ENCODE measurements around the gene ARHGEF10L. TPM values are rescaled to one million over a fixed set of nuclear protein-coding genes. Genes with fewer than 3 reads are reported as not detected.

Gene ARHGEF10L
- polyA plus RNA-seq, 4 donors = 38.5 to 60.9 (median 48.7) TPM

DNA sequence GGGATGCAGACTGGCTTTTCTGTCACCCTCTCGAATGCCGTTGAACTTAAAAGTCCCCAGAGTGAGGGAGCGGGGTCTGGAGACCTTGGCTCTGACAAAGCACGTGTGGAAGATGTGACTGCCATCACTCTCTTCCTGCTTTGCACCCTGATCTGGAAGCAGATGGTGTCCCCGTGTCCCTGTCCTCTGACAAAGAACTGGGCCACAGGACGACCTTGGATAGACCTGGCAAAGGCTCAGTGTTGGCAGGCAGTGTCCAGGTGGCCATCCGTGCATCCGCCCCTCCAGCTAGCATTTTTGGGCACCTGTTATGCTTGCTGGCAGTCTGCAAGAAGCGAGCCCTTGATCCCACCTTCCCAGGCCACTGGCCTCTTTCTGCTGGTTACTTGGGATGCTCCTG lies 27.4 kb downstream of the ARHGEF10L start:
- DNase-seq (ENCODE audit: low read depth in 4 of 4, low spot score in 2 of 4) = no peak

DNA sequence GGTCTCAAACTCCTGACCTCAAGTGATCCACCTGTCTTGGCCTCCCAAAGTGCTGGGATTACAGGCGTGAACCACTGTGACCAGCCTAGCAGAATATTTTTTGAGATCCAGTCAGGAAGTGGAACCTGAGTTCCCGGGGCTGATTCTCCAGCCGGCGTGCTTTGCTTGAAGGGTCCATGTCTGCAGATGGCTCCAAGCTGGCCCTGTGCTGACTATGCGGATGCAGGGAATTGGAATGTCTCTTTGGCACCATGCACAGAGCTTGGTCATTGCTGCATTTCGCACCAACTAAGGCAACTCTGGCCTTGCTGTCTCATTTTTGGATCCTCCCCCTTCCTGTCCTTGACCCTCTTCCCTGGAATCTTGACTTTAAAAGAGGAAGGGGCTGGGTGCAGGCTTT lies 28.1 kb downstream of the ARHGEF10L start:
- DNase-seq (ENCODE audit: low read depth in 4 of 4, low spot score in 2 of 4) = no peak

DNA sequence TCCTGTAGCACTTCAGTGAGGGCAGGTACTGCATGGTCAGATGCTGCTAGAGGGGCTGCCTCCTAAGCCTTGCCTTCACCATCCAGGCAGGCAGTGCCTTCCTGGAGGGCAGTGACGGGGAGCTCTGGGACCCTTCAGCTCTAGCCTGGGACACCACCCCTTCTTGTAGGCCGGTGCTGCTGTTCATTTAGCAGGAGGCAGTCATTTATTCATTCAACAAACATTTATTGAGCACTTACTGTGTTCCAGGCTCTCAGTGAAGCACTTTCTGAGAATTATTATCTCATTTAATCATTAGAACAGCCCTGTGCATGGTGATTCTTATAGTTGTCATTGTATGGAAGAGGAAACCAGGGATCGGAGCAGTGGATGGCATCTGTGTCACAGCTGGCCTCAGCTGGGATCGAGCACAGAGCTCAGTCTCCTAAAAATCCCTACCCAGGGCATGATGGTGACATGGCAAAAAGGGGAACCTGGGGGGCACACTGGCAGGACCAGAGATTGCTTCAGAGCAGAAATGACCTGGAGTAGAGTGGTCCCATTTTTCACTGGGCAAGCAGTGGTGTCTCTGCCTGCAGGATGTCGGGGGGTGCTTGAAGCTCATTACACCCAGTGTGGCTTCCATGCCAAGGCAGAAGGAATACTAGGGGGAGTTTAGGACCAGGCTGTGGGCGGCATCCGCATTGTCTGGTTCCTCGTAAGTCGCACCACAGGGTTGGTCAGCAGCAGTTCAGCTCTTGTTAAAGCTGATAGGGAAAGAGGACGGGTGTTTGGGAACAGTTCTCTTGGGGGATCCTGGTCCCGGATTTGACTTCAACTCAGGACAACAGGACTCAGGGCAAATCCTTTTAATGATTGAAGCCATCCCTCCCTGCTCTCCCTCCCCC lies 28.8 kb downstream of the ARHGEF10L start:
- no peak for DNase-seq (ENCODE audit: low read depth in 4 of 4, low spot score in 2 of 4)

DNA sequence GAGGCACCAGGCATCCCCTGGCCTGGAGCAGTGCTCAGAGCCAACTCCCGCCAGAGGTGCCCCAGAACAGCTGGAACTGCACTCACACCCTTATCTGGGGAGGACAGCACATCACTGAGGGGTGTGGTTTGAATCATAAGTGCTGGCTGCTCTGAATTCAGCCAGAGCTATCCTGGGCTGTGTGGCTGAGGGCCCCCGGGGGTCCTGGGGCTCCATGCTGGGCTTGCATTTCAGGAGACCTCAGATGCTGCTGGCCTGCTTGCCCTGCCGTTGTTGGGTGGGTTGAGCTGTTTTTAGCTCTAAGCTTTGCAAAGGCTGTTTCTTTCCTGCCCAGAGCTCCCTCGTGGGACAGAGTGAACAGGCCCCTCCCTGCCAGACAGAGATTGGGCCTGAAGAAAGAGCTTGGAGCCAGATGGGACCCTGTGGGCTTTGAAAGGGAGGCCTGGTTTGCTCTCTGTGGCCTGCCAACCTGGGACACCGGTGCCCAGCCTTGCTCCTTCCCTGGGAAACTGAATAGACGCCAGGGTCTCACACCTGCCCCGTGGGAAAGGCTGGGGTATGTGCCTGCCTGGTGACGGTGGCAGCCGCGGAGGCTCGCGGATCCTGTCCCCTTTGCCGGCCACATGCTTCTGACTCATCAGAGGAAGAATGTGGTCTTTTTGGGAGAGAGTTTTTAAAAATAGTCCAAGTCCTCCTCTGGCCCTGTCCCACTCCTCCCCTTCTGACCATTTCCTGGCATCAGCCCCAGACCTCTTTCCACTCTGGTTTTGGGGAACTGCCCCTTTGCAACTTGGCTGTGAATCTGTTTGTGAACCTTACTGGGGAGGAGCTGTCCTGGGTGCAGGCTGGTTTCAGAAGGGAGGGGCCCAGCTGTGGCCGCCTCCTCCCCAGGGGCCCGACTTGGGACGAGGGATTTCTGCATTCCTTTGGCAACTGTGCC lies 30.0 kb downstream of the ARHGEF10L start:
- no peak for DNase-seq (ENCODE audit: low read depth in 4 of 4, low spot score in 2 of 4)

DNA sequence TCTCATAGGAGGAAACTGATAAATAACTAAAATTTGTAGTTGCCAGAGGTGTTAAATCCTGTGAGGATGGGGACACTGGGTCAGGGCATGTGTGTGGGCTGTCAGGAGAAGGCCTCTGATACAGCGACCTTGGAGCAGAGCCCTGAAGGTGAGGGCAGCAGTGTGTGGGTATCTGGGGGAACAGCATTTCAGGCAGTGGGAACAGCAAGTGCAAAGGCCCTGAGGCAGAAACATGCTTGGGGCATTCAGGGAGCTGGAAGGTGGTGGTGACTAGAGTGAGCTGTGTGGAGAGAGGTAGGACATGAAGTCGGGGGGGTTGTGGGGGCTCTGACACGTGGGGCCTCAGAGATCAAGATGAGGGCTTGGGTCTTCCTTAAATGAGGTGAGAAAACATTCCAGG lies 30.7 kb downstream of the ARHGEF10L start:
- no peak for DNase-seq (ENCODE audit: low read depth in 4 of 4, low spot score in 2 of 4)

DNA sequence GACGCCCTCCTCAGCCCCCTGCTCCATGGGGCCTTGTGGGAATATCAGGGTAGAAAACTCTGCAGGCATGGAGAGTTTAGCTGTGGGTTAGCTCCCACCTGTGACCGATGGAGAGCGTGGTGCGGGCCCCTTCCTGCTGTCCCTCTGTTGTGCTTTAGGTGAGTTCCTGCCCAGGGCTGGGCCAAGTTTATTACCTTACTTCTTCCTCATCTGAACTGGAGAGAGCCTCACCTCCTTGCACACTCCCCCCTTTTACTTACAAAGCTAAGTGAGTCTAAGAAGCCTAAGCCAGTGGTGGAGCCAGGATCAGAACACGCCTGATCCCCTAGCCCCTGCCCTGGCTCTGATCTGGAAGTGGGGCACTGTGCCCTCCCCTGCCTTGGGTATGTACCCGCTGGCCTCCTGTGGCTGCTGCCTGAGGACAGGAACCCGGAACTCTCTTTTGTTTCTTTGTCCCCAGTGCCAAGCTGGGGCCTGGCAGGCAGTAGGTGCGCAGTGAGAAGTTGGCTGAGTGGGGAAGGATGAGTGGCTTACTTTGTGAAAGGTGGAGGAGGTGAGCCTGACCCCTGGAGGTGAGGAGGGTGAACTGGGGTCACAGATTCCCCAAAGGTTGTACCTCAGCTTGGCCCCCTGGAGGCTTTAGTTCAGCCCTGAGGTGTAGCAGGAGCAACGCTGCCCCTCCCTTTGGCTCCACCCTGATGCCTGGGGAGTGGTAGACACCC lies 32.9 kb downstream of the ARHGEF10L start:
- no peak for DNase-seq (ENCODE audit: low read depth in 4 of 4, low spot score in 2 of 4)

DNA sequence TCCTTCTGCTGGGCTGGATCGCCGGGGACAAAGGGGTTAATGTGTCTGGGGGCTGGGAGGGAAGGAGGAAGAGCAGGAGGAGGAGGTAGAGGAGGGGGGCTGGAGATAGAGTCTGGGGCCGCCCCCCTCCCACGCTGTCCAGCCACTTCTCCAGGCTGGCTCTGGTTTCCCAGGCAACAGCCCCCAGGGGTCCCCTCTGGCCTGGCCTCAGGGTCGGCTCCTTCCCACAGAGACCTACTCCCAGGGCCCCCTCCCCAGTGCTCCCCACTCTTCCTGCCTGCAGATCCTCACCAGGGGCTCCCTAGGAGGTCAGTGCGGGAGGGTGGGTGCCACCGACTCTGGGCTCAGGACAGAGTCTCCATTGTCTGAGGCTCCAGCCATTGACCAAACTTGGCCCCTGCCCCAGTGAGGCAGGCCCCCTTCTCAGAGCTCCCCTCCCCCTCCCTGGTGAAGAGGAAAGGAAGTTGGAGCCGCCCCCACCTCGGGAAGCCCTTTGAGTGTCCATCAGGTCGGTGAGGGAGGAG lies 34.1 kb downstream of the ARHGEF10L start:
- DNase-seq (ENCODE audit: low read depth in 4 of 4, low spot score in 2 of 4) = no peak

DNA sequence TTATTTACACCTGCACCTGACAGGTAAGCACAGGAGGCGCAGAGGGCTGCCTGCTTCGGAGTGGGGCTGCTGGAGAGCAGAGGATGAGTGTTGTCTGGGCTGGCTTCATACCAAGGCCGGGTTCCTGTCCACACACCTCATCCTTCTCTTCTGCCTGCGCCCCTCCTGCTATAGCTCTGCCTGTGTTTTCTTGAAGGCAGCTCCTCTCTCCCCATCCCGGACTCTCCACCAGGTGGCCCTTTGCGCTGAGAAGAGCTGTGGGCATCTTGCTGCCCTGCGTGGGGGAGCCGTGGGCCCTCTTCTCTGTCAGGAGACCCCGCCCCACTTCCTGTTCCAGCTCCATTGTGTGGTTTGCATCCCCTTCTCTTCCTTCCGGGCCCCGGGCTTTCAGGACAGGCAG lies 35.0 kb downstream of the ARHGEF10L start:
- DNase-seq (ENCODE audit: low read depth in 4 of 4, low spot score in 2 of 4) = no peak

DNA sequence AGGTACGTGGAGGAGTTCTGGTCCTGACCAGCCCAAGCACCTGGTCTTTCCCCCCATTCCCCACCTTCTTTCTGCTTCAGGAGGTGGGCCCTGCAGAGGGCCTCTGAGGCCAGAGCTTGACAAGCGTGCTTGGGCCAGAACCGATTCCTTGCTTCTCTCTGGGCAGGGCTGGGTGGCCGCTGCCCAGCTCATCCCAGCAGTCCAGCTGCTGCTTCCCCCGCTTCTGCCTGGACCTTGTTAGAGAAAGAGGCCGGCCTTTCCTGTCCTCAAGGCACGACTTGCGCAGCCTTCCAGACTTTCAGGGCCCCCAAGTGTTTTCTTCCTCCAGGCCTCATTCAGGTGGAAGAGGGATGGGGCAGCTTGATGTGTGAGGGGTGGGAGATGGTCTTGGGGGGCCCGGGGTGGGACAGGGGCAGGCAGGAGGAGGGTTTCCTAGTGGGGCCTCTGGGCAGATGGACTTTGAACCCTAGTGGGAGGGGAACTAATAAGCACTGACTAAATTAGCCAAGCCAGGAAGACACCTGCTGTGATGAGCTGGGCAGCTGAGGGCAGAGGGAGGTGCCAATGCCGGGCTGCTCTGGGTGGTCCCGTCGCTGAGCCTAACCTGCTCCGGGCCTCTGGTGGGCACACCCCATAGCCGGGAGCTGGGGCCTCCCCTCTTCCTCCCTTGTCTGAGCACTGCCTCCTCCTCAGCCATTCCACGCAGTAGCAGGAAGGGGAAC lies 36.5 kb downstream of the ARHGEF10L start:
- DNase-seq (ENCODE audit: low read depth in 4 of 4, low spot score in 2 of 4) = no peak

DNA sequence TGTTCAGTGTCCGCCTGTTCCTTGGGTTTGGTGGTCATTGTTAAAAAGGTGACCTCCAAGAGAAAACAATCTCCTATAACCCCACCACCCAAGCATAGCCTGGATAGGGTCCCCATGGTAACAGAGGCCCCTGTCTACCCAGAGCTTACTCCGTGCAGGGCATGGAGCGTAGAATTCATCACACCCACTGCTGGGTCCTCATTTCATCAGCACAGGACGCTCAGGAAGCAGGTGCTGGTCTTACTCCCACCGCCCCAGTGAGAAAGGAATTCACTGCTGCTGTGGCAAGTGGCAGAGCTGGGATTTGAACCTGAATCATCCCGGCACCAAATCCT lies 37.0 kb downstream of the ARHGEF10L start:
- DNase-seq (ENCODE audit: low read depth in 4 of 4, low spot score in 2 of 4) = no peak

DNA sequence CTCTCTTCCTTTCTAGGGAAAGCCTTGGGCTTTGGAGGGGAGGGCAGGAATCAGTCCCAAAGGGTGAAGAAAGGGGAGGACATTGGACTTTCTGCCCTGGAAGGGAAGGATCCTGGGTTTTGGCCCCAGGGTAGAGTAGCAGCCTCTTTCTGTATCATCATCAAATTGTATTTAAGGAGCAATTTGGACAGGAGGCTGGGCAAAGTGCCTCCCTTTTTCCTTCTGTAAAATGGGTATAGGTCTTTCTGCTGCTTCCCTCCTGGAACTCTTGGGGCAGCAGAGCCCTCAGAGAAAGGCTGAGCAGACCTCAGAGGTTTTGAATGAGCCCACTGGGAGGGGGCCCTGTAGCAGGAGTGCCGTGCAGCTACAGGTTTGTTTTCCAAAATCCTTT lies 38.4 kb downstream of the ARHGEF10L start:
- DNase-seq (ENCODE audit: low read depth in 4 of 4, low spot score in 2 of 4) = no peak

DNA sequence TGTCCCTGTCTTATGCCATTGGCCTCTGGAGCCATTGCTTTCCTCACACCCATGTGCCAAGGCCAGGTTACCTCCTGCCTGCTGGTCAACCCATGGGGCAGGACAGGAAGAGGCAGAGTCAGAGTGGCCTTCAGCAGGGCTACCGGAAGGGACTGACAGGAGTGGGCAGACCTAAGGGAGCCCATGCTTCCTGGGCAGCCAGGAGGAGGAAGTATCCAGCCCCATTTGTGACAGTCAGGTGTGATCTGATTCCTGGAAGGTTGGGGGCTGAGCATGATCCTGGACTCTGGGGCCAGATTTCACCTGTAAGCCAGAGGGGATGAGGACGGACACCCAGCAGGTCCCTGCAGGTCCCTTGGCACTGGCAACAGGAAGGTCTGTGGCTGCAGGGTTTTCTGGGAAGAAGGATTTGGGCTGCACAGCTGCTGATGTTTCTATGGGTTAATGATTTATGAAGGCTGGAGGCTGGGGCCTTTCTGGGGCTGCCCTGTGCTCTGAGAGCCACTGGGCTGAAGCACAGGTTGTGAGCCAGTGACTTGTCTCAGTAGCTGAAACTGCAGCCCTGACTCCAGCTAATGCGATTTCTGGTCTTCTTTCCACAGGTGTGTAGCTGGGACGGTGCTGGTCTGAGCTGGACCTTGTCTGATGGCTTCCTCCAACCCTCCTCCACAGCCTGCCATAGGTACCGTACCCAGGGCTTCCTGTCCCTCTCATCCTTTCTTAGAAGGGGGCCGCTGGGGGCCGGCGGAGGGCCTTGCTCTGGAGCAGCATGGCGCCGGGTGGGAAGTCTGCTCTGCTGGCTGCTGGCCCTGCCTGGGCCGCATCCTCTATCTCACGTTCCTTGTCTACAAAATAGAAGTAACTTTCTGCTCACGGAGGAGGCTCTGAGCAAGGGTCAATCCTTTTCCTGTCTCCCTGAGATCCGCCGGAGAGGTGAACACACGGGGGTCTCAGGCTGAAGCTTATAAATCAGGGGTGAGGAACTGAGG lies 40.7 kb downstream of the ARHGEF10L start:
- DNase-seq (ENCODE audit: low read depth in 4 of 4, low spot score in 2 of 4) = no peak

DNA sequence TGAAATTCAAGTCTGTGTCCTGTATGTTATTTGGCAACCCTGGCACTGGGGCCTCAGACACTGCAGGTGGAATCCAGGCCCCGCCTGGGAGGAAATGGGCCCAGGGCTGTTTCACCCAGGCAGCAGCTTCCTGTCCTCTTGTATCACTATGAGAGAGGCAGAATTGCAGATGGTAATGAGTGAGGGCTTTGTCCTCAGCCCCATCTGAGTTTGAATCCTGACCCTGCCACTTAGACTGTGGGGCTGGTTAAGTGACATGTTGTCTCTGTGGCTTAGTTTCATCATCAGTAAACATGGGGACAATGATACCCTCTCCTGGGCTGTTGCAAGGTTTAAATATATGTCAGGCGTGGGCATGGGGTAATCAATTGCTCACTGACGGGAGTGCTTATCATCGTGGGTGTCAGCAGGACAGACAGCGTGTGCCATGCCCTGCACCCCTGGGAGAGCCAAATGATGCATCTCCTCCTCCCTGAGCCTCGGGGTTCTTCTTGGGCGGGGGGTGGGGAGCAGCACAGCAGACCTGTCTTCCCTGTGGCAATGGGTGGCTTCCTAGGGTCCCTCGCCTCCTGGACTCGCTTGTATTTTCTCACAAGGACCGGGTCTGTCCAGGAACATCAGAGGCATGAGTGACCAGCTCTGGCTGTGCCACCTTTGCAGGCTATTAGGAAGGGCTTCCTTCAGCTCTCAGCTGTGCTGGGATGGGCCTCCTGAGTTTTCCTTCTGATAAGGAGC lies 42.1 kb downstream of the ARHGEF10L start:
- DNase-seq (ENCODE audit: low read depth in 4 of 4, low spot score in 2 of 4) = no peak

DNA sequence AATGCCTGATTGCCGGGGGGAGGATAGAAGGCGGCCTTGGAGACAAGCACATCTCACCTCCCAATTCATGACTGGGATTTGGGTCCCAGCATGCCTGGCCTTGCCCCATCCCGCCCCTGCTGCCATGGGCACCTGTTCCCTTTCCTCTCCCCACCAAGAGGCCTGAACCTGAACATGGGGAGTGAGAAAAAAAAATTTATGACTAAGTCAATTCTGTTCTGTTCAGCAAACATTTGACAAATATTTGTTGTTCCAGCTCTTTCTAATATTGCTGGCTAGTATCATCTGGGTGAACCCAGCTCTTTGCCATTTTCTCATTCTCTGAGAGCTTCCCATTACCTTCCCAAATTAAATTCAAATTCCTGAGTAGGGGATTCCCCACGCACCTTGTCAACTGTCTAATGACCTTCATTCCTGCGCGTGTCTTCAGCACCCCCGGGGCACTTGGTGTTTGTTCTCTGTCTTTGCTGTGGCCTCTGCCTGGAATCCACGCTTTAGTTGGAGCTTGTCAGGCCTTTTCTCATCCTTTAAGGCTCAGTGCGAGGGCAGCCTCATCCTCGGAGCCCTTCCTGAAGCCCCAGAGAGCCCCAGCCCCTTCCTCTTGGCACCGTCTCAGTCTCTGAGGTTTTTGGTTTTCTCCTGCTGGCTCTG lies 42.8 kb downstream of the ARHGEF10L start:
- DNase-seq (ENCODE audit: low read depth in 4 of 4, low spot score in 2 of 4) = no peak

DNA sequence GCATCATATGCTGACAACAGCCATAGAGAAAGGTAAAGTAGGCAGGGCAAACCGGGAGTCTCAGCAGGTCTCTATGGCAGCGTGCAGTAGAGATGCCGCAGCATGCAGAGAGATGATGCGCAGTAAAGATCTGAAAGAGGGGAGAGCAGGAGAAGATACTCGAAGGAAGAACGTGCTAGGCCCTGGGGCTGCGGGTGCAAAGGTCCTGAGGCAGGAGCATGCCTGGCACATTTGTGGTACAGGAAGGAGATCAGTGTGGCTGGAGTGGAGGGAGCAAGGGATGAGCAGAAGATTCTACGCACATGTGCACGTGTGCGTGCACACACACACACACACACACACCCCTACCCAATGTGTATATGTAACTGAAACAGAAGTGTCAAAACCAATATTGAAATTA lies 45.0 kb downstream of the ARHGEF10L start:
- no peak for DNase-seq (ENCODE audit: low read depth in 4 of 4, low spot score in 2 of 4)

DNA sequence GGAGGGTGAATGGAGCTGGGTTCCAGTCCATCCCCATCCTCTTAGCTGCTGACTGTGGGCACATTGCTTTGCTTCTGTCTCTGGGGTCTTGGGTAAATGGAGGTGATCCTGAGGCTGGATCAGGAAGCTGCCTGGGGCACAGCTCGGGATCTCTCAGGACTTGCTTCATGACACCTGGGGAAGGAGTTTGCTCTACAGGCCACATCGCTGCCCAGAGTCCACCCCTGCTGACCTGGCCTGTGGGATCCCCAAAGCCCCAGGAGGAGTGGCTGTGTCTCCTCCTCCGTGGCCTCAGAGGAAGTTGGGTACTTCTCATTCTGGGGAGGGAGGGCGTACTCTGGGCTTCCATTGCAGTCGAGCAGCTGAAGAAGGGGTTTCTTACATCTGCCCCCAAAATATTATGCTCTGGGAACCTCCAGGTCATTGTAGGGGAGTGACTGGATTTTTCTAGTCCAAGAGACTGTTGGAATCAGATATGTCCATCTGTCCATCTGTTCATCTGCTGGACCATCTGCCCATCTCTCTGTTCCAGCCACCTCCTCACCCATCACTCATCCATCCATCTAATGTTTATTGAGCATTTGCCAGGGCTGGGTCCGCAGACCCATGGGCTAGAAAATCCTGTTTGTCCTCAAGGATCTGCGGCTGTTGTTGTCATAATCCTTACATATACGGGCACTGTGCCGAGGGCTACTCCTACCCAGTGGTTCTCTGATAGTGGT lies 45.9 kb downstream of the ARHGEF10L start:
- DNase-seq (ENCODE audit: low read depth in 4 of 4, low spot score in 2 of 4) = no peak
